Measurements from ENCODE around the gene FRAT2.

Gene FRAT2

GRCh38 chr10:97300980-97301379 lies 33.5 kb downstream of the FRAT2 start:
- TF ChIP-seq GATA3 (IDR thresholded peaks at IDR 0.05; ENCODE audit: low read depth, low read length) (no peak), GATA2 (IDR thresholded peaks at IDR 0.05; ENCODE audit: low read depth, low read length) (no peak)

- TF ChIP-seq GATA3 (IDR thresholded peaks at IDR 0.05; ENCODE audit: low read depth, low read length) (no peak), GATA2 (IDR thresholded peaks at IDR 0.05; ENCODE audit: low read depth, low read length) (no peak)
Measured at GRCh38 chr10:97298223-97298571, 36.3 kb downstream of the FRAT2 start.

- TF ChIP-seq GATA3 (IDR thresholded peaks at IDR 0.05; ENCODE audit: low read depth, low read length) (no peak), GATA2 (IDR thresholded peaks at IDR 0.05; ENCODE audit: low read depth, low read length) (no peak)
Measured at GRCh38 chr10:97297556-97298222, 36.8 kb downstream of the FRAT2 start.

DNA sequence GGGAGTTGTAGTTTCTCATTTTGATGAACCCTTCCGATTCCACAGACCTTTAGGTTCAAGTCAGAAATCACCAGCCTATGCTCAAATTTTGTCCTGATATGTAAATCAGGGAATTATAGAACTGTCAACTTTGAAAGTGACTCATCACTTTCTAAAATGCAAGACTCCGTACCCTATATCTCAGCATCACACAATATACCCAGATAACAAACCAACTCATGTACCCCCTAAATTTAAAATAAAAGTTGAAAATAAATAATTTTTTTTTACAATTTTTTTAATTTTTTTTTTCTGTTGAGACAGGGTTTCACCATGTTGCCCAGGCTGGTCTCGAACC lies 41.7 kb downstream of the FRAT2 start:
- TF ChIP-seq GATA2 (IDR thresholded peaks at IDR 0.05; ENCODE audit: low read depth, low read length) (no peak), GATA3 (IDR thresholded peaks at IDR 0.05; ENCODE audit: low read depth, low read length) (no peak)

- TF ChIP-seq GATA2 (IDR thresholded peaks at IDR 0.05; ENCODE audit: low read depth, low read length) (no peak; the same call in 1 of the 2 replicates), GATA3 (IDR thresholded peaks at IDR 0.05; ENCODE audit: low read depth, low read length) (no peak)
Measured at GRCh38 chr10:97292097-97292861, 42.2 kb downstream of the FRAT2 start, which contains the start of gene ARHGAP19. ARHGAP19 (minus strand) TSS chr10:97292637; CDS start chr10:97292627, 10 bp downstream.

DNA sequence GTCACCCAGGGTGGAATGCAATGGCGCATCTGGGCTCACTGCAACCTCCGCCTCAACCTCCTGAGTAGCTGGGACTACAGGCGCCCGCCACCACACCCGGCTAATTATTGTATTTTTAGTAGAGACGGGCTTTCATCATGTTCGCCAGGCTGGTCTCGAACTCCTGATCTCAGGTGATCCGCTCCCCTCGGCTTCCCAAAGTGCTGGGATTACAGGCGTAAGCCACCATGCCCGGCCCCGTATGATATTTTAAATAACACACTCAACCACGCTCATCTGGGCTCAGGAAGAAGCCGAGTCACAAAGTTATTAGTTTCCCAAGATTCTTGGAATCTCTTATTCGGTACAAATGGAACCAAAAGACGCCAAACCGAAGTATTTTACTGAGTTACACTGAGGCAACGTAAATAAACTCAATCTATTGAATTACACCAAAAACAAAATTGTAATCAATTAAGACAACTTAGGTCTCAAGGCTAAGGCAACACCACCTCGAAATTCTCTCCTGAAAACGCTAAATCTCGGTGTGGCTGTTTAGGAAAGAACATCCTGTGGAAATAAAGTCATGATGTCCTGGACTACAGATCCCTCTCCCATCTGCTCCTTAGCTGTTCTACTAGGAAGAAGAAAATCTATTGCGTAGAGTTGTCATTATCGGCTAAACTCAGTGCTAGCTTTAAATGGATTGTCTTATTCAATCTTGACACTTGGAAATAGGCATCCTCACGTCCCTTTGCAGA lies 43.0 kb downstream of the FRAT2 start:
- no peak for TF ChIP-seq GATA2 (IDR thresholded peaks at IDR 0.05; ENCODE audit: low read depth, low read length)
- TF ChIP-seq GATA3 (IDR thresholded peaks at IDR 0.05; ENCODE audit: low read depth, low read length) = no peak

All from SH-SY5Y (cell line).